Activated CD4-positive, CD25-positive, alpha-beta regulatory T cell treated with anti-CD3 and anti-CD28 coated beads, Interleukin-2, amount 50 U/mL, for 72 hours (primary cell): ENCODE data around the gene PROCR.
"Not testable (repeated sequence)": the region's sequence is repeated elsewhere in the genome, so short reads cannot be mapped to it uniquely, and the experiment has no call there.

Experiments
- DNase-seq: peaks from one replicate; pipeline ENCODE4 v3.0.0; 2021

The PROCR gene

GRCh38 chr20:35165221-35166185 lies 6.4 kb upstream of the PROCR start:
- no peak for DNase-seq

- no peak for DNase-seq
Measured at GRCh38 chr20:35166242-35166830, 5.5 kb upstream of the PROCR start.

- no peak for DNase-seq
Measured at GRCh38 chr20:35167787-35168186, 4.1 kb upstream of the PROCR start.

GRCh38 chr20:35168701-35169409 lies 3.0 kb upstream of the PROCR start:
- not testable (repeated sequence) for DNase-seq

- DNase-seq = no peak
Measured at GRCh38 chr20:35171438-35171752, 477 bp upstream of the PROCR start.

- no peak for DNase-seq
Measured at GRCh38 chr20:35172434-35172806, 548 bp downstream of the PROCR start.

GRCh38 chr20:35173576-35174192 lies 1.8 kb downstream of the PROCR start:
- DNase-seq = no peak

- DNase-seq = no peak
Measured at GRCh38 chr20:35174458-35175216, 2.8 kb downstream of the PROCR start.

GRCh38 chr20:35176132-35176531 lies 4.3 kb downstream of the PROCR start:
- no peak for DNase-seq

- no peak for DNase-seq
Measured at GRCh38 chr20:35179292-35180212, 7.7 kb downstream of the PROCR start.

- no peak for DNase-seq
Measured at GRCh38 chr20:35180266-35180665, 8.4 kb downstream of the PROCR start.

- DNase-seq = no peak
Measured at GRCh38 chr20:35181731-35182130, 9.9 kb downstream of the PROCR start.

- not testable (repeated sequence) for DNase-seq
Measured at GRCh38 chr20:35186691-35187289, 14.9 kb downstream of the PROCR start.

- DNase-seq = no peak
Measured at GRCh38 chr20:35187584-35188190, 15.8 kb downstream of the PROCR start.

- DNase-seq = not testable (repeated sequence)
Measured at GRCh38 chr20:35189223-35189622, 17.4 kb downstream of the PROCR start.

- DNase-seq = no peak
Measured at GRCh38 chr20:35190556-35190955, 18.7 kb downstream of the PROCR start.

GRCh38 chr20:35191419-35192117 lies 19.7 kb downstream of the PROCR start:
- no peak for DNase-seq

- no peak for DNase-seq
Measured at GRCh38 chr20:35192118-35192872, 20.4 kb downstream of the PROCR start.
